Astrocyte (in vitro differentiated cells and primary cell): ENCODE results near the gene LHX1. TPM values are rescaled to one million over a fixed set of nuclear protein-coding genes. Genes with fewer than 3 reads are reported as not detected.

Source experiments
- DNase-seq: peaks from one replicate; pipeline ENCODE4 v3.0.0-alpha.2; 2010; ENCODE audit warnings: low read depth
- FAIRE-seq: peaks from 2 replicates; lab custom pipeline; 2011; peaks lifted over from hg19 to GRCh38; lab: Jason Lieb, UNC
- H2AFZ ChIP-seq: 2 replicates; pipeline ENCODE4 v1.6.0; 2012; ENCODE audit warnings: low read depth, low read length, inconsistent platforms
- H3K27ac ChIP-seq: 2 replicates; pipeline ENCODE4 v1.5.1; 2011; ENCODE audit warnings: low read depth, low read length, inconsistent platforms
- H3K27me3 ChIP-seq: 2 replicates; pipeline ENCODE4 v1.6.0; 2011; ENCODE audit warnings: low read length, inconsistent platforms; ENCODE audit not compliant: insufficient read depth
- H3K36me3 ChIP-seq: 2 replicates; pipeline ENCODE4 v1.5.1; 2011; ENCODE audit warnings: low read length, inconsistent platforms; ENCODE audit not compliant: insufficient read depth
- H3K4me1 ChIP-seq: 2 replicates; pipeline ENCODE4 v1.5.1; 2011; ENCODE audit warnings: low read length, inconsistent platforms; ENCODE audit not compliant: insufficient read depth
- H3K4me2 ChIP-seq: 2 replicates; pipeline ENCODE4 v1.6.0; 2012; ENCODE audit warnings: low read length, inconsistent platforms
- H3K4me3 ChIP-seq: 2 replicates; pipeline ENCODE4 v1.5.1; 2011; ENCODE audit warnings: low read depth, mild to moderate bottlenecking, low read length, inconsistent platforms; ENCODE audit not compliant: insufficient read depth
- H3K79me2 ChIP-seq: 2 replicates; pipeline ENCODE4 v1.6.0; 2012; ENCODE audit warnings: mild to moderate bottlenecking, low read length, inconsistent platforms; ENCODE audit not compliant: insufficient read depth
- H3K9ac ChIP-seq: 2 replicates; pipeline ENCODE4 v1.6.0; 2012; ENCODE audit warnings: mild to moderate bottlenecking, low read length, inconsistent platforms
- H3K9me3 ChIP-seq: 2 replicates; pipeline ENCODE4 v1.5.1; 2012; ENCODE audit warnings: low read depth, mild to moderate bottlenecking, low read length, inconsistent platforms; ENCODE audit not compliant: insufficient read depth
- H4K20me1 ChIP-seq: 2 replicates; pipeline ENCODE4 v1.6.0; 2012; ENCODE audit warnings: low read length, inconsistent platforms; ENCODE audit not compliant: insufficient read depth
- H3K27ac Mint-ChIP-seq: one replicate; pipeline ENCODE4 v1.8.0; 2021; ENCODE audit warnings: mild to moderate bottlenecking, mixed read lengths; ENCODE audit not compliant: unreplicated experiment
- H3K27me3 Mint-ChIP-seq: one replicate; pipeline ENCODE4 v1.8.0; 2021; ENCODE audit warnings: low read depth, mixed read lengths; ENCODE audit not compliant: unreplicated experiment
- H3K36me3 Mint-ChIP-seq: one replicate; pipeline ENCODE4 v1.8.0; 2021; ENCODE audit warnings: low read depth, mixed read lengths; ENCODE audit not compliant: unreplicated experiment
- H3K4me1 Mint-ChIP-seq: one replicate; pipeline ENCODE4 v1.8.0; 2021; ENCODE audit warnings: low read depth, mixed read lengths; ENCODE audit not compliant: unreplicated experiment
- H3K4me3 Mint-ChIP-seq: one replicate; pipeline ENCODE4 v1.8.0; 2021; ENCODE audit warnings: mild to moderate bottlenecking, moderate library complexity, mixed read lengths; ENCODE audit not compliant: unreplicated experiment
- H3K9me3 Mint-ChIP-seq: one replicate; pipeline ENCODE4 v1.8.0; 2021; ENCODE audit warnings: mild to moderate bottlenecking, mixed read lengths; ENCODE audit not compliant: unreplicated experiment
- EZH2 ChIP-seq: IDR thresholded peaks from 2 replicates; pipeline ENCODE4 v1.6.1; 2012; ENCODE audit warnings: mild to moderate bottlenecking, low read length, inconsistent platforms; ENCODE audit not compliant: insufficient read depth
- total RNA-seq: library from RNA; stranded (reverse); gene quantifications from 2 replicates; pipeline ENCODE4 v1.2.1, GENCODE V29; 2021
- TF ChIP-seq, protein P1 (sequence below): IDR thresholded peaks from 2 replicates; pipeline ENCODE4 v1.5.1; 2011; ENCODE audit warnings: low read depth, mild to moderate bottlenecking, inconsistent platforms, low read length, moderate library complexity; ENCODE audit not compliant: insufficient read depth

The LHX1 gene
- total RNA-seq, 1 donor from 2014 or later = 10.8 TPM

DNA sequence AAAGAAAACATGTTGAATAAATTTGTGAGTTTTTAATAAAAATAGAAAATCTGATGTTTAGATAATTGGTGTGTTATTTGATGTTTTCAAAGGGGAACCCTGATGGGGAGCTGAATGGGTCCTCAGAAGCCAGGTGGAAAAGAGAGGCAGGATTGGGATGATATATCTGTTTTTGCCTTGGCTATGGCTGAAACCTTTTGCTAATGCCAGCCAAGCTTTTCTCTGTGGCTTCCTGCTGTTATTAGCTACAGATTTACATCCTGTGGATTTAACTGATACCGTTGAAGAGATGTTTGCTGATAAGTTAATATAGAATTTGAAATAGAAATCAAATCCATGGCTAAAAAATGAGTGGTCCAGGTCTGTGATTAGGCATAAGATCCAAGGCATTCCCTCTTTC is 7.3 kb downstream of the LHX1 start:
- no peak overlapping the region for H2AFZ ChIP-seq
- Mint-ChIP-seq H3K36me3 (peaks cover 11% of the 10 kb centered on the region), H3K27ac (no peak overlapping the region), H3K27me3 (peaks cover 63% of the 10 kb centered on the region), H3K4me3 (no peak overlapping the region), H3K4me1 (peaks cover 6% of the 10 kb centered on the region), H3K9me3 (peaks cover 18% of the 10 kb centered on the region)
- no peak overlapping the region for H3K4me2 ChIP-seq
- no peaks in the 10 kb centered on the region for H3K36me3 ChIP-seq
- peaks cover 8% of the 10 kb centered on the region for H4K20me1 ChIP-seq
- H3K27ac ChIP-seq = no peak overlapping the region
- H3K79me2 ChIP-seq = peaks cover 6% of the 10 kb centered on the region
- H3K4me1 ChIP-seq = peaks cover 16% of the 10 kb centered on the region
- DNase-seq (no peak), FAIRE-seq (no peak)
- H3K9me3 ChIP-seq = peaks cover 3% of the 10 kb centered on the region
- no peak overlapping the region for H3K9ac ChIP-seq
- H3K27me3 ChIP-seq = peaks cover 84% of the 10 kb centered on the region
- H3K4me3 ChIP-seq = no peak overlapping the region
- TF ChIP-seq, protein P1, sequence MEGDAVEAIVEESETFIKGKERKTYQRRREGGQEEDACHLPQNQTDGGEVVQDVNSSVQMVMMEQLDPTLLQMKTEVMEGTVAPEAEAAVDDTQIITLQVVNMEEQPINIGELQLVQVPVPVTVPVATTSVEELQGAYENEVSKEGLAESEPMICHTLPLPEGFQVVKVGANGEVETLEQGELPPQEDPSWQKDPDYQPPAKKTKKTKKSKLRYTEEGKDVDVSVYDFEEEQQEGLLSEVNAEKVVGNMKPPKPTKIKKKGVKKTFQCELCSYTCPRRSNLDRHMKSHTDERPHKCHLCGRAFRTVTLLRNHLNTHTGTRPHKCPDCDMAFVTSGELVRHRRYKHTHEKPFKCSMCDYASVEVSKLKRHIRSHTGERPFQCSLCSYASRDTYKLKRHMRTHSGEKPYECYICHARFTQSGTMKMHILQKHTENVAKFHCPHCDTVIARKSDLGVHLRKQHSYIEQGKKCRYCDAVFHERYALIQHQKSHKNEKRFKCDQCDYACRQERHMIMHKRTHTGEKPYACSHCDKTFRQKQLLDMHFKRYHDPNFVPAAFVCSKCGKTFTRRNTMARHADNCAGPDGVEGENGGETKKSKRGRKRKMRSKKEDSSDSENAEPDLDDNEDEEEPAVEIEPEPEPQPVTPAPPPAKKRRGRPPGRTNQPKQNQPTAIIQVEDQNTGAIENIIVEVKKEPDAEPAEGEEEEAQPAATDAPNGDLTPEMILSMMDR = no peak
- no peak for TF ChIP-seq EZH2

DNA sequence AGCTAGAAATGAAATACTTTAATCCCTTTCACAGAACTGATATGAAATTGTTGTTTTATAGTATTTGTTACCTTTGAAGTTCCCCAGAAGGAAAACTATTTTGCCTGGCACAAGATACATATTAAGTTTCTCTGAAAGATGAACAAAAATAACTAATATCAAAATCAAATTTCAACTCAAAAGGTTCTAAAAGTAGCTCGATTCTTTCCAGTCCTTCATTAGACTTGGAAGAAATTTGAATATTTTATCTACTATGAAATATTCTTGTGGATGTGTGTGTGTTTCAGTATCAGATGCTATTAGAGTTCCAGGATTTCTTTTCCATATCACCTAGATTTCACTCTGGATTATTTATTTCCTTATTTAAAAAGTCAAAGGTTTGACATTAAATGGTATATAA is 7.9 kb downstream of the LHX1 start:
- Mint-ChIP-seq H3K9me3 (peaks cover 18% of the 10 kb centered on the region), H3K36me3 (peaks cover 11% of the 10 kb centered on the region), H3K27ac (no peak overlapping the region), H3K4me3 (no peak overlapping the region), H3K4me1 (peaks cover 12% of the 10 kb centered on the region), H3K27me3 (peaks cover 59% of the 10 kb centered on the region)
- no peaks in the 10 kb centered on the region for H3K36me3 ChIP-seq
- no peak for FAIRE-seq
- H3K4me3 ChIP-seq = no peak overlapping the region
- peaks cover 12% of the 10 kb centered on the region for H3K79me2 ChIP-seq
- peaks cover 79% of the 10 kb centered on the region for H3K27me3 ChIP-seq
- peaks cover 22% of the 10 kb centered on the region for H3K4me1 ChIP-seq
- no peak overlapping the region for H3K9ac ChIP-seq
- TF ChIP-seq EZH2 = no peak
- TF ChIP-seq, protein P1 = no peak
- H3K27ac ChIP-seq = no peak overlapping the region
- H3K4me2 ChIP-seq = no peak overlapping the region
- H4K20me1 ChIP-seq = peaks cover 10% of the 10 kb centered on the region
- no peak overlapping the region for H2AFZ ChIP-seq
- no peaks in the 10 kb centered on the region for H3K9me3 ChIP-seq
- DNase-seq = no peak

DNA sequence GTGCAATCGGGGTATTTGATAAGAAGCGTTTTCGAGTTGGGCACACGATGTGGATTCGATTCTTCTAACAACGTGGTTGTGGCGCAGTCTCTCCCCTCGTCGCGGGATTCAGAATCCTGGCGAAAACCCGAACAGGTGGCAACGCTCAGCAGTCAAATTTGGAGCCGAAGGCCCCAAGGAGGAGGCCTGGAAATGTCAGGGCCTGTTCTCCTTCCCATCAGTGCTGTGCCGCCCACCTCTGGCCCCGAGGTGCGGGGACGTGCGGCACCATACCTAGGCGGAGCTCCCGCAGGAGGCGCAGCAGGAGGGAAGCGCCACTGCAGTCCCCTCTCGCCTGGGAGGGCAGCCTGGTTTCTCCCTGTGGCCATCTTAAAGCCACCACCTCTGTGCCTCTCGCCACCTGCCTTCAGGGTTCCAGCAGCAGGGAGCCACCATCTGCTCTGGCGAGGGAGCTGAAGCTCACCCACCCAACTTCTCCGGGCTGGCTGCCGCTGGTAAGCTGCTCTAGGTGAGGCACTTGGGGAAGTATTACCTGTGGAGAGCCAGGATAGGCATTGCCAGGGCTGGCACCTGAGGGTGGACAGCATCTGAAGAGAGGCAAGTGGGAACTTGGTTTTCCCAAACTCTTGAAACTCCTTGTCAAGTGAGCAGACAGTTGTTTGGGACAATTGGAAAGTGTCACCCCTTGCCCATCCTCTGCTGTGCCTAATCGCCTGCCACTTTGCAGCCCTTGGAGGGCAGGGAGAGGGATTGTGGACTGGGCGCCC is 8.9 kb downstream of the LHX1 start:
- Histone ChIP-seq H3K27ac (no peak overlapping the region), H2AFZ (no peak overlapping the region), H3K79me2 (peaks cover 22% of the 10 kb centered on the region), H3K4me3 (no peak overlapping the region), H3K36me3 (peaks cover 4% of the 10 kb centered on the region), H3K4me1 (peaks cover 25% of the 10 kb centered on the region), H3K4me2 (no peak overlapping the region), H4K20me1 (peaks cover 20% of the 10 kb centered on the region), H3K9me3 (no peaks in the 10 kb centered on the region), H3K9ac (no peak overlapping the region), H3K27me3 (peaks cover 70% of the 10 kb centered on the region)
- Mint-ChIP-seq H3K9me3 (peaks cover 14% of the 10 kb centered on the region), H3K4me1 (peaks cover 21% of the 10 kb centered on the region), H3K27ac (no peak overlapping the region), H3K36me3 (peaks cover 7% of the 10 kb centered on the region), H3K27me3 (peaks cover 51% of the 10 kb centered on the region), H3K4me3 (no peak overlapping the region)
- FAIRE-seq = no peak
- no peak for DNase-seq
- TF ChIP-seq EZH2 = peak; percentile 66
- TF ChIP-seq, protein P1 = no peak
